Measurements from ENCODE around the gene MORN1.
A peak's percentile ranks its signal among the peaks of the same experiment; 100 is the strongest.

Gene MORN1

GRCh38 chr1:2430592-2430973 lies 39.2 kb upstream of the MORN1 start:
- Mint-ChIP-seq H3K4me3 (no peak overlapping the region), H3K27ac (no peak overlapping the region), H3K9me3 (peaks cover 5% of the 10 kb centered on the region), H3K27me3 (ENCODE audit: low read depth) (no peaks in the 10 kb centered on the region), H3K4me1 (ENCODE audit: low read depth) (no peaks in the 10 kb centered on the region), H3K36me3 (ENCODE audit: low read depth) (peaks cover 2% of the 10 kb centered on the region)

GRCh38 chr1:2429780-2430591 lies 38.6 kb upstream of the MORN1 start:
- Mint-ChIP-seq H3K4me3 (no peak overlapping the region), H3K36me3 (ENCODE audit: low read depth) (peaks cover 2% of the 10 kb centered on the region), H3K27me3 (ENCODE audit: low read depth) (no peaks in the 10 kb centered on the region), H3K9me3 (peaks cover 5% of the 10 kb centered on the region), H3K4me1 (ENCODE audit: low read depth) (no peaks in the 10 kb centered on the region), H3K27ac (no peak overlapping the region)

- H3K36me3 Mint-ChIP-seq (ENCODE audit: low read depth) = peaks cover 2% of the 10 kb centered on the region
Measured at GRCh38 chr1:2428490-2428889, 37.1 kb upstream of the MORN1 start.

DNA sequence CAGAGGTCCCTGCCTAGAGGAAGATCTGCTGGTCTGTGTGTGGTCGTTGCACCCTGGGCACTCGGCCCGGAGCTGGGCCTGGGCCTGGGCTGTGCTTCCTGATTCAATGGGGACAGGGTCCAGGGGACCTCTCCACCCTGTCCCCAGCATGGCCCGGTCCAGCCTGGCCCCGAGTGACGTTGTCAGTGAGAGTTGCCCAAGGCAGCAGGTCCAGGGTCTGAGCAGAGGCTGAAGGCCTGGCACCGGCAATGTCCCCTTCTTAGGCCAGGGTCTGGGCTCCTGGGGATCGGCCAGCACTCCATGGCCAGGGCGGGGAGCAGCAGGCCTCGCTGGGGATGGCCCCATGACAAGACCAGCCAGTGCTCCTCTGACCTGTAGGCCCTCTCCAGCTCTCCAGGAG lies 36.6 kb upstream of the MORN1 start:
- peaks cover 2% of the 10 kb centered on the region for H3K36me3 Mint-ChIP-seq (ENCODE audit: low read depth)
- no peak overlapping the region for H3K4me3 Mint-ChIP-seq
- H3K9me3 Mint-ChIP-seq = peaks cover 7% of the 10 kb centered on the region
- H3K27ac Mint-ChIP-seq = no peak overlapping the region
- no peaks in the 10 kb centered on the region for H3K27me3 Mint-ChIP-seq (ENCODE audit: low read depth)
- H3K4me1 Mint-ChIP-seq (ENCODE audit: low read depth) = no peaks in the 10 kb centered on the region

More at GRCh38 chr1:2428490-2428889, 37.1 kb upstream of the MORN1 start:
- H3K27me3 Mint-ChIP-seq (ENCODE audit: low read depth) = no peaks in the 10 kb centered on the region
- H3K27ac Mint-ChIP-seq = no peak overlapping the region
- peaks cover 5% of the 10 kb centered on the region for H3K9me3 Mint-ChIP-seq
- H3K4me1 Mint-ChIP-seq (ENCODE audit: low read depth) = no peaks in the 10 kb centered on the region
- no peak overlapping the region for H3K4me3 Mint-ChIP-seq

- Mint-ChIP-seq H3K36me3 (ENCODE audit: low read depth) (peaks cover 2% of the 10 kb centered on the region), H3K4me3 (no peak overlapping the region), H3K27me3 (ENCODE audit: low read depth) (no peaks in the 10 kb centered on the region), H3K4me1 (ENCODE audit: low read depth) (no peaks in the 10 kb centered on the region), H3K9me3 (peaks cover 10% of the 10 kb centered on the region), H3K27ac (no peak overlapping the region)
Measured at GRCh38 chr1:2427051-2427450, 35.7 kb upstream of the MORN1 start.

DNA sequence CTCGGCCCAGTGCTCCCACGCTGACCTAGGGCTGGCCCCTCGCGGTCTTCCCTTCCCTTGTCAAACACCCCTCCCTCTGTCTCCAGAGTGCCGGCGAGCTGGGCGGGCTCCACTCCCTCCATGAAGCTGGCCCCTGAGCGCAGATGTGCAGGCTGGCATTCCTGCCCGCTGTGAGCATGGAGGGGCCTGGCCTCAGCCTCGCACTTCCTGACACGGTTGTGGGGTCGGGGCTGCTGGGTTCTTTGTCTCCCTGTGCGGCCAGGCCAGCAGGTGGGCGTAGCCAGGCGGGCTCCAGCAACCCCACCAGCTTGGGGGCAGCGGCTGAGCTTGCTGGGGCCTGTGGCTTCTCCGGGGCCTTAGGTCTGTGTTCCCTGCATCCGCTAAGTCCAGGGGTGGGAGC lies 35.2 kb upstream of the MORN1 start:
- Mint-ChIP-seq H3K27ac (no peak overlapping the region), H3K36me3 (ENCODE audit: low read depth) (peaks cover 2% of the 10 kb centered on the region), H3K9me3 (peaks cover 10% of the 10 kb centered on the region), H3K4me3 (no peak overlapping the region), H3K27me3 (ENCODE audit: low read depth) (no peaks in the 10 kb centered on the region), H3K4me1 (ENCODE audit: low read depth) (no peaks in the 10 kb centered on the region)

- H3K36me3 Mint-ChIP-seq (ENCODE audit: low read depth) = peaks cover 2% of the 10 kb centered on the region
- H3K27me3 Mint-ChIP-seq (ENCODE audit: low read depth) = no peaks in the 10 kb centered on the region
- peaks cover 10% of the 10 kb centered on the region for H3K9me3 Mint-ChIP-seq
- H3K4me3 Mint-ChIP-seq = no peak overlapping the region
- no peaks in the 10 kb centered on the region for H3K4me1 Mint-ChIP-seq (ENCODE audit: low read depth)
- no peak overlapping the region for H3K27ac Mint-ChIP-seq
Measured at GRCh38 chr1:2425892-2426291, 34.5 kb upstream of the MORN1 start.

GRCh38 chr1:2422523-2422922 lies 31.2 kb upstream of the MORN1 start:
- H3K36me3 Mint-ChIP-seq (ENCODE audit: low read depth) = no peaks in the 10 kb centered on the region
- no peaks in the 10 kb centered on the region for H3K4me1 Mint-ChIP-seq (ENCODE audit: low read depth)
- H3K9me3 Mint-ChIP-seq = peaks cover 5% of the 10 kb centered on the region
- H3K27me3 Mint-ChIP-seq (ENCODE audit: low read depth) = no peaks in the 10 kb centered on the region
- no peak overlapping the region for H3K27ac Mint-ChIP-seq
- H3K4me3 Mint-ChIP-seq = no peak overlapping the region

DNA sequence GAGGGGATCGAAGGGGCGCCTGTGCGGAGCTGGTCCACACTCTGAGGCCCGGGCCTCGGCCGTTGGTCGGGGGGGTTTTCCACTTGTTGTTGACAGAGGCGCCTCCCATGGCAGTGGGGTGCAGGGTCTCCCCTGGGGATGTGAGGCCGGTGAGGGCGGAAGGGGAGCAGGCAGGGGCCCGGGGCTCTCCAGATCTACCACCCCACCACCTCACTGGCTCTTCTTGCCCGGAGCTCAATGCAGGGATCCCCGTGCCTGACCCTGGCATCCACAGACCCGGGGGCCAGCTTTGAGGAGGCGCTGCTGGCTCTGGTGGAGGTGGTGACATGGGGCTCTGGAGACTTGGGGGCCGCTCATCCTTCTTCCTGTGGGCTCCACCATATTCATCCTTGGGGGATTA lies 28.1 kb upstream of the MORN1 start:
- Mint-ChIP-seq H3K4me3 (no peak overlapping the region), H3K27ac (no peak overlapping the region), H3K4me1 (ENCODE audit: low read depth) (peaks cover 18% of the 10 kb centered on the region), H3K36me3 (ENCODE audit: low read depth) (peaks cover 2% of the 10 kb centered on the region), H3K27me3 (ENCODE audit: low read depth) (no peaks in the 10 kb centered on the region), H3K9me3 (peaks cover 5% of the 10 kb centered on the region)

GRCh38 chr1:2418791-2419320 lies 27.5 kb upstream of the MORN1 start:
- peaks cover 5% of the 10 kb centered on the region for H3K9me3 Mint-ChIP-seq
- H3K4me3 Mint-ChIP-seq = no peak overlapping the region
- H3K36me3 Mint-ChIP-seq (ENCODE audit: low read depth) = peaks cover 2% of the 10 kb centered on the region
- no peaks in the 10 kb centered on the region for H3K27me3 Mint-ChIP-seq (ENCODE audit: low read depth)
- peaks cover 23% of the 10 kb centered on the region for H3K4me1 Mint-ChIP-seq (ENCODE audit: low read depth)
- no peak overlapping the region for H3K27ac Mint-ChIP-seq

DNA sequence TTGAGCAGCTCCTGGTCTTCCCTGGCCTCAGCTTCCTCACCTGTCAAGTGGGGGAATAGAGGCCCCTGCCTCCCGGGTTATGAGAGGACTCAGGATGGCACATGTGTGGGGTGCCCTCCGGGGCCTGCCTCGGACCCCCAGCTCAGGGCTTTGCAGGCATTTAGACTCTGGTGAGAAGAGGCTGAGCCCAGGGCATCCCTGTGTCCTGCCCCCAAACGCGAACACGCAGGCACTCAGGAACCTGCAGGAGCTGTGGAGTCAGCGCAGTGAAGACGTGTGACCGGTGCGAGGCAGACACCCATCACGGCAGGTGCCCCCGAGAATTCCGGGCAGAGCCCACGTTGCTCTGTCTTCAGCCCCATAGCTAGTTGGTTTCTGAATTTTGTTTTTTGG lies 26.5 kb upstream of the MORN1 start:
- H3K36me3 Mint-ChIP-seq (ENCODE audit: low read depth) = peaks cover 2% of the 10 kb centered on the region
- H3K27me3 Mint-ChIP-seq (ENCODE audit: low read depth) = no peaks in the 10 kb centered on the region
- H3K4me1 Mint-ChIP-seq (ENCODE audit: low read depth) = peaks cover 23% of the 10 kb centered on the region
- no peak overlapping the region for H3K4me3 Mint-ChIP-seq
- H3K27ac Mint-ChIP-seq = no peak overlapping the region
- peaks cover 1% of the 10 kb centered on the region for H3K9me3 Mint-ChIP-seq

DNA sequence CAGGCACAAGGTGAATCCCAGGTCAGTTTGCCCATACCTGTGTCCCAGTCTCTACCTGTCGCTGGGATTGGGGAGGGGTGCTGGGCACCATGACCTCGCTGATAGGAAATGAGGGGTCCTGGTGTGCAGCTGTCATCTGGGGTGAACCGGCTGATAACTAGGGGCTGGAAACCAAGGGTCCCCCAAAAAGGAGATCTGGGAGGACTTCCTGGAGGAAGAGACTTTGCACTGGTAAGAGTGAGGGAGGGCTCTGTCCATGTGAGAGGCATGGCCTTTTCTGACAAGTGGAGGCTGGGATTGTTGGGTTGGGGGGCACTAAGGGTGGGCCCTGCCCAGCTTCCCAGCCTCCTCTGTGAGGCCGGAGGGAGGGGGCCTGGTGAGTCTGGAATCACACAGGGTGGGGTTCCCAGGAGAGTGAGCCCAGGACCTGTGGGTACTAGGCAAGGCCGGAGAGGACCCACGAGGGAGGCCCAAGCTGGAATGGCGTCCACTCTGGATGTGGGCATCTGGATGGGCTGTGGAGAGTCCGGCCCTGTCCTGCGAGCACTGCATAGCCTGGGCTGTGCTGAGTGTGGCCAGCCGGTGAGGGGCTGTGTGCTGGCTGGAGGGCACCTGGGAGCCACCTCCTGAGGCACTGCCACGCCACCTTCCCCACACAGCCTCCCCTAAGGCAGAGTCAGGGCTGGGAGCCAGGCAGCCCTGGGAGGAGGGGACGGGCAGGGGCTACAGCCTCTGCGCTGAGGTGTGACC lies 25.9 kb upstream of the MORN1 start:
- H3K4me1 Mint-ChIP-seq (ENCODE audit: low read depth) = peaks cover 23% of the 10 kb centered on the region
- H3K27ac Mint-ChIP-seq = peak overlapping the region; percentile 94
- peaks cover 2% of the 10 kb centered on the region for H3K36me3 Mint-ChIP-seq (ENCODE audit: low read depth)
- no peaks in the 10 kb centered on the region for H3K27me3 Mint-ChIP-seq (ENCODE audit: low read depth)
- H3K4me3 Mint-ChIP-seq = peak overlapping the region; percentile 86
- no peaks in the 10 kb centered on the region for H3K9me3 Mint-ChIP-seq

DNA sequence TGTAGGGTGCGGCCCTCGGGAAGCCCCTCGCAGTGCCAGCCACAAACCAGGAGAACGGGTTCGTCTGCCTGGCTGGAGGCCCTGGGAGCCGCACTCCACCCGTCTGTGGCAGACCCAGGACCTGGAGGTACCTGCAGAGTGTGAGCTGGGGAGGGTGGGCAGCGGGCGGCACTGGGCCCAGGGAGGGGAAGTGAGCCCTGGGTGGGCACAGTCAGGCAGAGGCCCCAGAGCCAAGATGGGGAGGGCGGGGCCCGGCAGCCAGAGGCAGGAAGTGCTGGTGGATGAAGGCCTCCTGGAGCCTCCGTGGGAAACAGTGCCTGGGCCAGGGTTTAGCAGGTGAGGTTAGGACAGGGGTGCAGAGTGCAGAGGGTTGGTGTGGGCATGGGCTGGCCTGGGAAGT lies 25.0 kb upstream of the MORN1 start:
- no peaks in the 10 kb centered on the region for H3K27me3 Mint-ChIP-seq (ENCODE audit: low read depth)
- H3K27ac Mint-ChIP-seq = peak overlapping the region; percentile 94
- peaks cover 2% of the 10 kb centered on the region for H3K36me3 Mint-ChIP-seq (ENCODE audit: low read depth)
- H3K9me3 Mint-ChIP-seq = no peaks in the 10 kb centered on the region
- H3K4me3 Mint-ChIP-seq = peak overlapping the region; percentile 86
- peaks cover 23% of the 10 kb centered on the region for H3K4me1 Mint-ChIP-seq (ENCODE audit: low read depth)

- H3K36me3 Mint-ChIP-seq (ENCODE audit: low read depth) = peaks cover 2% of the 10 kb centered on the region
- H3K9me3 Mint-ChIP-seq = no peaks in the 10 kb centered on the region
- H3K4me3 Mint-ChIP-seq = peak overlapping the region; percentile 86
- H3K27me3 Mint-ChIP-seq (ENCODE audit: low read depth) = no peaks in the 10 kb centered on the region
- peaks cover 23% of the 10 kb centered on the region for H3K4me1 Mint-ChIP-seq (ENCODE audit: low read depth)
- H3K27ac Mint-ChIP-seq = peak overlapping the region; percentile 94
Measured at GRCh38 chr1:2415801-2416208, 24.5 kb upstream of the MORN1 start.

GRCh38 chr1:2415337-2415736 lies 24.0 kb upstream of the MORN1 start:
- H3K27me3 Mint-ChIP-seq (ENCODE audit: low read depth) = no peaks in the 10 kb centered on the region
- peaks cover 27% of the 10 kb centered on the region for H3K4me1 Mint-ChIP-seq (ENCODE audit: low read depth)
- H3K36me3 Mint-ChIP-seq (ENCODE audit: low read depth) = peaks cover 2% of the 10 kb centered on the region
- H3K27ac Mint-ChIP-seq = peak overlapping the region; percentile 94
- H3K9me3 Mint-ChIP-seq = no peaks in the 10 kb centered on the region
- H3K4me3 Mint-ChIP-seq = peak overlapping the region; percentile 86

Measured in T-helper 1 cell treated with Interleukin-12 subunit alpha and Interleukin-12 subunit beta and Interleukin-4 antibody, amounts not matched to agents 30 μg/mL and 1 μg/mL, for 36 hours (primary cell).